Activated T-helper 1 cell treated with anti-CD3 and anti-CD28 coated beads, Interleukin-2, amount 50 U/mL, for 16 hours (primary cell): Measurements from ENCODE around the gene DCTN1.
"Not testable (repeated sequence)": the region's sequence is repeated elsewhere in the genome, so short reads cannot be mapped to it uniquely, and the experiment has no call there.

ENCODE experiments used
- DNase-seq, 2 donors: peaks; one replicate each; pipeline ENCODE4 v3.0.0-alpha.2; 2020; ENCODE audit warnings: low read depth in 1 of 2, low spot score in 1 of 2

The DCTN1 gene

DNA sequence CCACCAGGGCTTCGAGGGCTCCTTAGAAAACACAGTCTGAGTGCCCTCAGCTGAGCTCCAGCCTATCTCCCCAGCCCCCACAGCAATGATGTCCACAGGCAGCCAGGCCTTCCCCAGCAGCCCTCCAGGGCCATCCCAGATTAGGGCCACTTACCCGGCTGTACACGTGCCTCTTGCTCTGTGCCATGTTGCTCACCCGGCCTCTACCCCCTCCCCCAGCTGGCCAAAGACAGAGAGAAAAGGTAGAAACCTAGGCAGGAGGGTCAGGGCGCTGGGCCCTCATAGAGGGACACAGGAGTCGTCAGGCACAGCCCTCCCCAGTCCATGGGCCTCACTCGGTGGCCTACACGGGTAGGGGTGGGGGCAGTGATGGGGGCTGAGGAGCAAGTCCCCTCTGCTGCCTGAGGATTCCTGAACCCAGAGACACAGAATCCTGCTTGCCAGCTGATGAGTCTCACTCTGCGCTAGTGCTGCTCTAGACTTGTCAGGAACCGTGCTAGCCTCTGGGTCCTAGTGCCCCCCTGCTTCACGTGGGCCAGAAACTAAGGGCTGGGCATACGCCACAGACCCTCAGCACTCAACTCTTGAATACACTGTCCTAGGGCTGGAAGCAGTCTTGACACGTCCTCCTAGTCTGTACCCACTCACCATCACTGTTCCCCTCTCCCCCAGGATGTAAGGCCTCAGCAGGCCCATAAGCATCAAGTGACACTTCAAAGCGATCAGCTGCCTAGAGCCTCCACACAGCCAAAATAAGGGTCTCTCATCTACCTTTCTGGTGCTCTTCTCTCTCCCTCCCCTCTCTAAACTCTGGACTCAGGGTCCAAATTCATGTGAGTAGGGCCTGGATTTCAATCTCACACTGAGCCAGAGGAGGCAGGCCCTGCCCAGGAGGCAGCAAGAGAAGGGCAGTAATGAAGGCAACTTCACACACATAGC is at the start of gene DCTN1:
Gene DCTN1 (minus strand): TSS at position 461 of the 939 bp plus-strand sequence. CDS start 274 bp downstream, at position 187.
- DNase-seq: no peak

DNA sequence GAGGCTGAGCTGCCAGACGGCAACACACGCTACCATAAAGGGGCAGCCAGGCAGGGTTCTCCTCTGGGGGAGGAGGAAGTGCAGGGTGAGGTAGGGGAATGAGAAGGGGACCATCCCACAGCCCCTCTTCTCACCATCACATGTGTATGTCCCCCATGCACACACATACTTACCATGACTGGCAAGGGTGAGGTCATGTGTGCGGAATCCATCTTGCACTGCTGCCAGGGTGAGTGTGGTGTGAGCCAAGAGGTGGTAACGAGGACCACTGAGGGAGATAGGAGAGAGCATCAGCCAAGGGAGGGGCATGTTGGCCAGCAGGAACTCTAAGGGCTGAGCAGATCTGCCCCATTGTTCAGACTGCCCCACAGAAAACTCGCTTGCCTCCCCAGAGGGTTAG is 48.6 kb upstream of the DCTN1 start:
- no peak for DNase-seq

DNA sequence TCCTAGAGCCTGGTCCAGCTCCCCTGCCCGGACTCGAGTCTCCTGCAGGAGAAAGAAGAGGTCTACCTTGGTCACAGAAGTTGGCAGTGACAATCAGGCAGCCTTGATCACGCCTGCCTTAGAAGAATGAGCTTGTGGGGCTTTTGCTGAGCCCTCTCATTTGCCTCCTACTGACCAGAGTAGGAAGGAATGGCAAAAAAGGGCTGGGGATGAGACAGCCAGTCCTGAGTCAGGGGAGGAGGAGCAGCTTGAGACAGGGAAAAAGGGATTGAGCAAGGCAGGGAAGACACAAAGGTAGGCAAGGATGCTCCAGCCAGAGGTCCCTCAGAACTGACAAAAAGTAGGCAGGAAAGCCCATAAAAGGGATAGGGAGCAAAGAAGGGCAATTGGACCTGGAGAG is 47.4 kb upstream of the DCTN1 start:
- no peak for DNase-seq

DNA sequence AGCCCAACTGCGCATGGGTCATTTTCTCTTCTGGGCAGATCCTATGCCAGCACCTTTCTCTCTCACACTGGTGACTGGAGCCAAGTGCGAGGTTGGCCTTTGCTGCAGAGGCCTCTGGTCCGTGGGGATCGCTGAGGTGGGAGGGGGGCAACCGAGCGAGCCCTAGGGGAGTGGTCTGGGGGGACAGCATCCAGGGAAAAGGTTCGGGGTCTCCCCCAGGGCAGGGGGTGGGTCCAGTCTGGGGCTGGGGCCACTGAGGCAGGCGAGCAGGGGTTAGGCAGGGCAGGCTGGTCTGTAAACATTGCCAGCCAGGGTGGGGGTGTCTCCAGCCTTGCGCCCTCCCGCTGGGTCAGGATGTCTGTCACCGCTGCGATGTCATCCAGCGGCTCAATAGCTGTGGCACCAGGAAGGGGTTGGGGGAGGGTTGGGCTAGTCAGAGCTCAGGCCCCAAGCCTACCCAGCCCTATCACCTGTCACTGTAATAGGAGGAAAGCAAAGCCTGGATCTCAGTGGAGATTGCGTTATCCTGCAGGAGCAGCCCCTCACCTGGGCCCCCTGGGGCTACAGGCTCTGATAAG is 46.2 kb upstream of the DCTN1 start:
- DNase-seq: no peak

DNA sequence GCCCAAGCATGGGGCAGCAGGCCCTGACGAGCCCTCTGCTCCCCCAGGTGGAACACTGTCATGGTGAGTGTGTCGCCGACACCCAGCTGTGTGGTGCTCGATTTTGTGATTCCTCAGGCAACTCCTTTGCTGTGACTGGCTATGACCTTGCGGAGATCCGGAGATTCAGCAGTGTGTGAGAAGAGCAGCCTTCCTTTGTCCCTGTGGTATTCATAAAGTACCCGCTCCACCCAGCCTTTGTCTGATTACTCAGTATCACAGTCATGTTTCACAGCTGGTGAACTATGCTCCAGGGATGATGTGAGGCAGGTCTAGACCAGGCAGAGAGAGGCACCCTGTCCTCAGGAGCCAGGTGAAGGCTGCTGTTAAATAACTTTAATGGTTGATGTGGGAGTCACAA is 45.4 kb upstream of the DCTN1 start:
- no peak for DNase-seq

DNA sequence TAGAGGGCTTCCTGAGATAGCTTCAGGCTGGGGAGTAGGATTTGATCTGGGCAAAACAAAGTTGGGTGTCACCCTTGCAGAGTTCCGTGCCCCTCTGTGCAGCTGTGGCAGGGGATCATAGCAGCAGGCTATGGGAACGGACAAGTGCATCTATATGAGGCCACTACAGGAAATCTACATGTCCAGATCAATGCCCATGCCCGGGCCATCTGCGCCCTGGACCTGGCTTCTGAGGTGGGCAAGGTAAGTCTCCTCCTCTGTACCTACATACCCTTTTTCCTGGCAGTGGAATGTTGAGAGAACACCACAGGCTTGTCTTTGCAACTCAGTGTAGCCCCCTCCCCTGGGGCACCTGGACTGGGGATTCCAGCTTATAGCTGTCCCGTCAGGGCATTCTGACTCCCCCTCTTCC is 44.9 kb upstream of the DCTN1 start:
- no peak for DNase-seq

DNA sequence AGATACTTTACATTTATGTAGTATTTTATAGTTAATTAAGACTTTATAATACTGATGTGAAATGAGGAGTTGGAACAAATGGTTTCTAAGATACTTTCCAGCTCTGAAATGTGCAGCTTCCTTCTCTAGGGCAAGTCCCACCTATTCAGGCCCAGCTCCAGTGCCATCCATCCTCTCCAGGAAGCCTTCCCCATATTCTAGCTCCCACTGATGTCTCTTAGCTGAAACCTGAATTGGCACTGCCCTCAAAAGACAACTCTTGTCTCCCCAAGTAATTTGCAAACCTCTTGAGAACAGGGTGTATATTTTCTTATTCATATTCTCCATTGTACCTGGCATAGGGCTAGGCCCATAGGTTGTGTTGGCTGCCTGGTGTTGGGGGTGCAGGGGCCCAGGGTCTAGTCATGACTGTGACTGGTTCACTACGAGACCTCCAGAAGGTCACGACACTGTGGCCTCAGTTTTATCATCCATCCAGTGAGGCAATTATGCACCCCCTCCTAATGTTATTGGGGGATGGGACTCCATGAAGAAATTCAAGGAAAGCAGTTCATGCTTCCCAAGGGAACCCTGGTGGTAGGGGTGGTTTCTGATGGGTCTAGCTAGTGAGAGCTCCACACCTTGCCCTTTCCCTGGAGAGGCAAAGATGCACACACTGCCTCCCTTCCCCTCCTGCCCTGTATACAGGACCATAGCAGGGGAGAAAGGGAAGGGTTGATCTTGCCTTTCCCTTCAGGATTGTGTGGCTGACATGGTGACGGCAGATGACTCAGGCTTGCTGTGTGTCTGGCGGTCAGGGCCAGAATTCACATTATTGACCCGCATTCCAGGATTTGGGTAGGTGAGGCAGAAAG is 44.3 kb upstream of the DCTN1 start:
- DNase-seq: no peak

DNA sequence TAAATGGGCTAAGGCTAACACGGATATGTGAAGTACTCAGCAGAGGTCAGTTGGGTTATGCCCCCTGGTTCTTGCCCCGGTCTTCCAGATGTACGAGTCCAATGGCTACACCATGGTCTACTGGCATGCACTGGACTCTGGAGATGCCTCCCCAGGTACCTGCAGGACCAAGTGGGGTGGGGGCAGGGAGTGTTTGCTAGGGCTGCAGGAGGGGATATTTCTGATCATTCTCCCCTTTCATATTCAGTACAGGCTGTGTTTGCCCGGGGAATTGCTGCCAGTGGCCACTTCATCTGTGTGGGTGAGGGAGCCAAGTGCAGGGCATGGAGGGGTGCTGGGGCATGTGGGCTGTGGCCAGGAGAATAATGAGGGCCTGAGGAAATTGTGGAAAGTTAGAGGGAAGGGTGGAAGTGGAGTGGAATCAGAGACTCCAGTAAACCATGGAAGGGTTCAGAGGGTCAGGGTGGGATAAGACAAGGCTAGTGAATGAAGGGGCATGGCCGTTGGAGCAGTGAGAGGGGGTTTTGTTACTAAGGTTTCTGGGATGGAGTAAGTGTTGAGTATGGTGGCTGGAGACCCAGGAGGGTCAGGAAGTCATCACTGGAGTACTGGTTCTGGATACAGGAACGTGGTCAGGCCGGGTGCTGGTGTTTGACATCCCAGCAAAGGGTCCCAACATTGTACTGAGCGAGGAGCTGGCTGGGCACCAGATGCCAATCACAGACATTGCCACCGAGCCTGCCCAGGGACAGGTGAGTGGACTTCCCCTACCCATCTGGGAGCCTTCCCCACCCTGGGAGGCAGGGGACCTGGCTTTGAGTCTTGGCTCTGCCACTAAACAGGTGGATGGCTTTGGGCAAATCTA is 43.4 kb upstream of the DCTN1 start:
- no peak for DNase-seq

DNA sequence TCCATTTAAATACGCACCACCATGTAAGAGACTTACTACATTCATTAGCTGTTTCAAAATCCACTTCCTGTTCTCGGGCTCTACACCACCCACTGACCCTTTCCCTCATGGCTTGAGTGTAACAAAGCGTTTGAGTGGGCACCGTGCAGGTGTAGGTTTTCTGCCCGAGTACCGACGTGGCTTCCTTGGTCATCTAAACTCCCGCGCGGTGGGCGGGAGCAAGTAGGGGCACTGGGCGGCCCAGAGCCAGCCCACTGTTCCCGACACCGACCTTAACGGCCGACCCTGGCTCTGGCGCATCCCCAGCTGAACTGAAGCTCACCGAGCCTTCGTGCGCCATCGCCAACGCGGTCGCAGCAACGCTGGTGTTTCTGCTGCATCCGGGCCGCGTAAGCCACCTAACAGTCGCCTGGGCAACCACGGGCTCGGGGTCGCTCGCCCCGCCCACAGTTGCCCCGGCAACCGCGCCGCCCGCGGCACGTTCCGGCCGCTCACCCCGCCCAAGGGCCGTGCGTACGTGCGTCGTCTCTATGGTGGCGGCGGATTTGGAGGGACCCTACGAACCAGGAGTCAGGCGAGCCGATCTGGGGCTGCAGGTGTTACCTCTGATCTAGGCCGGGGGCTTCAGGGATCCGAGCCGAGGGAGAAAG is 41.2 kb upstream of the DCTN1 start, which contains the start of the genes C2orf81 and WDR54:
Gene C2orf81 (minus strand): TSS at position 399 of the 650 bp plus-strand sequence. CDS start 59 bp downstream, at position 340.
Gene WDR54 (plus strand): TSS at position 510 of the 650 bp plus-strand sequence. CDS start 424 bp downstream, outside the sequence.
- peak; percentile 89 to 91 for DNase-seq

DNA sequence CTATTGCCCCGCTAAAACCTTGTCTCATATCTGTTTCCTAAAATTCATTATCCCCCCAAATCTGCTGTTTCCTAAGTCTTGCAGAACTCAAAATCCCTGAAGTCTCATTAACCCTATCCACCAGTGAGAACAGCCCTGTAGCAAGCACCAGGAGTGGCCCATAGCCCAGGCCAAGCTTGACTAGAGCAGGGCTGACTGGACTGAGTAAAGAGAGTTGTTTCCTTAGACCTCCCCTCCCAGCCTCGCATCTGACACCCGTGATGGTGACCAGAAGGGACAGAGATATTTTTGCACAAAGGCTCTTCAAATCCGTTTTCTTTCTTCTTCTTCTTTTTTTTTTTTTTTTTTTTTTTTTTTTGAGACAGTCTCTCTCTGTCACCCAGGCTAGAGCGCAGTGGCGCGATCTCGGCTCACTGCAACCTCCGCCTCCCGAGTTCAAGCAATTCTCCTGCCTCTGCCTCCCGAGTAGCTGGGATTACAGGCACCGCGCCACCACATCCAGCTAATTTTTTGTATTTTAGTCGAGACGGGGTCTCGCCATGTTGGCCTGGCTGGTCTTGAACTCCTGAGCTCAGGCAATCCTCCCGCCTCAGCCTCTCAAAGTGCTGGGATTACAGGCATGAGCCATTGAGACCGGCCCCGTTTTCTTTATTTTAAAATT is 40.5 kb upstream of the DCTN1 start:
- DNase-seq: not testable (repeated sequence)

DNA sequence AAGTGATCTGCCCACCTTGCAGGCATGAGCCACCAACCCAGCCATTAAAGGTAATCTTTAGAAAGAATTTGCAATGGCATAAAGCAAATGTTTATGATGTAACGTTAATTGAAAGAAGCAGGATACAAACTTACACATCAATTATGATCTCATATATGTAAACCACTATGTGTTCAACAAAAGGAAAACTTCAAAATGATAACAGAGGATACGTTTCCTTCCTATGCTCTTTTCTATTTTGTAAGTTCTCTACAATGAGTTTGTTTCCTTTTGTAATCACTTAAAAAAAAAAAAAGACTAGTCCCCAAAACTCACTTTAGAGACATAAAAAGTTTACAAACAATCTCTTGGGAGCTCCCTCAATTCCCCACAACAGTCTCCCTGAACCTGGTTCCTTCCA is 39.9 kb upstream of the DCTN1 start:
- no peak for DNase-seq

DNA sequence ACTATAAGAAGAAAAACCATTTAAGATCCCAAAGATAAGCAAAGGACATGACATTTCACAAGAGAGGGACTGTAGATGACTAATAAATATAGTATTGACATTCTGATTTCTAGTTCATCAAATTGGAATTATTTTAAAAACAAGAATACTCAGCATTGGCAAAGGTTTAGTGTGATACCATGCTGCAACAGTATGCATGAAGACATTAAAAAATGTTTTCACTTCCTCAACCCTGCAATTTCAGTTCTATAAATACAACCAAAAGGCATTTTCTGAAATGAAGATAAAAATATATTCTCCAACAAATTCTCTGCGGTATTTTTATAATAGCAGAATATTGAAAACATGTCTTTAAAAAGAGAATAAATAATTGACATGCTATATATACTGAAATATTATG is 39.2 kb upstream of the DCTN1 start:
- DNase-seq: no peak

DNA sequence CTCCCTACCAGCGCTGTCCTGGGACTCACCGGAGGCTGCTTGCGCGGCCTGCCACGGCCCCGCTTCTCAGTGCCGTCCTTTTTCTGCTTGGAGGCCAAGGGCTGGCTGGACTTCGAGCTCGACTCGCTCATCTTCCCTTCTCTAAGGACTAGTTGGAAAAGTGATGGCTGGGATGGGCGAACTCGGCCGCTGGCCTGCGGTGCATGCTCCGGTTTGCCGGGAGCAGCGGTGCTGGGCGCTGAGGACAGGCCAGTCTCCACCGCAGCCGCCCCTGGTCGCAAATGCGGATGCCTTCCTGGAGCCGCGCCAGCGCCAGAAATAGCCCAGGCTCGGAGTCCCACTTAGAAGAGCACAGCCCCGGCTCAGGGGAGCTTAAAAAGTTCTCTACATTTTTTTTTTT is 38.2 kb upstream of the DCTN1 start:
- no peak for DNase-seq

DNA sequence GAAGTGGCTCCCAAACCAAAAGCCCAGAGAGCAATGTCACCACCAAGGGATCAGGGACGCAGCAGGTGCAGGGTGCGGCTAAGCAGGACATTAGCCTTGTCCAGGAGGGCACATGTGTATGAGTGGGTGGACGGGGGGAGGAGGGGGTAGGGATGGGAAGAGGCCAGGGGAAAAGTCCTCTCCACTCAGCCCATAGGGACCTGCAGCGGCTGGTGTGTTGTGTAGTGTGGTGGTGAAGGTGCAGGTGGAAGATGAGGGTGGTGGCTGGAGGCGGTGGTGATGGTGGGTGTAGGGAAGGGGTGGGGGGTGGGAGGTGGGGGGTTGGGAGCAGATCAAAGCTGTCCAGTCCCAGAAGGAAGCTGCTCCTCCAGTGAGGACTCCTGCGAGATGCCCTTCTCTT is 37.7 kb upstream of the DCTN1 start:
- DNase-seq: no peak

DNA sequence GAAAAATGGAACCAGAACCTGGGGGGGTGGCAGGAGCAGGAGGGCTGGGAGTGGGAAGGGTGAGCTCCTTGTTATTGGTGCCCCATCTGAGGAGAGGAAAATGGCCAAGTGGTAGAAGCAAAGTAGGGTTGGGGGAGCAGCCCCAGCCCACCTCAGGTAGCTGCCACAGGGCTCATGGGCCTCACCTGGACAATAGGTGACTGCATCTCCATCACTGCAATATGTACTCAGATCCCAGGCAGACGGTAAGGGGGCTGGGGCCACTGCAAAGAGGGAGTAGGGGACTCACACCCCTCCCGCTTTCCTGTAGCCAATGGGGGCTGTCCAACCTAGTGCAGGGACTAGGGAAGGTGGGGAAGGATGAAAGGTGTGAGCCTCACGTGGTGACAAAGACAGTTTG is 37.1 kb upstream of the DCTN1 start:
- DNase-seq: no peak

DNA sequence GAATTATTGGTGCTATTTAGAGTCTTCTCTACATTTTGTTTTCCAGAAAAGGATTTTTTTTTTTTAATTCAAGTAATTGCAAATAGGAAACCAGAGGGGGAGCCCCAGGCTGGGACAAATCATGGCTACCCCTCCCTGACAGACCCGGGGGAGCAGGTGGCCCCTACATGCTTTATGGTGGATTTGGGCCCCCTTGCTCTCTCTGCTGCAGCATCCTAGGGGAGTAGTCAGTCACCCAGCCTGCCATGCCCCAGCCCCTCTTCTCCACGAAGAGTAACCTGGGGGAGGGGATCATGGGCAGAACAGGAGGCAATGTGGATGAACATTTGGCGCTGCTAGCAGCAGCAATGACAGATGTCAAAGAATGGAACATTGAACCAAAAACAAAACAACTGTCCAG is 36.7 kb upstream of the DCTN1 start:
- DNase-seq: no peak

DNA sequence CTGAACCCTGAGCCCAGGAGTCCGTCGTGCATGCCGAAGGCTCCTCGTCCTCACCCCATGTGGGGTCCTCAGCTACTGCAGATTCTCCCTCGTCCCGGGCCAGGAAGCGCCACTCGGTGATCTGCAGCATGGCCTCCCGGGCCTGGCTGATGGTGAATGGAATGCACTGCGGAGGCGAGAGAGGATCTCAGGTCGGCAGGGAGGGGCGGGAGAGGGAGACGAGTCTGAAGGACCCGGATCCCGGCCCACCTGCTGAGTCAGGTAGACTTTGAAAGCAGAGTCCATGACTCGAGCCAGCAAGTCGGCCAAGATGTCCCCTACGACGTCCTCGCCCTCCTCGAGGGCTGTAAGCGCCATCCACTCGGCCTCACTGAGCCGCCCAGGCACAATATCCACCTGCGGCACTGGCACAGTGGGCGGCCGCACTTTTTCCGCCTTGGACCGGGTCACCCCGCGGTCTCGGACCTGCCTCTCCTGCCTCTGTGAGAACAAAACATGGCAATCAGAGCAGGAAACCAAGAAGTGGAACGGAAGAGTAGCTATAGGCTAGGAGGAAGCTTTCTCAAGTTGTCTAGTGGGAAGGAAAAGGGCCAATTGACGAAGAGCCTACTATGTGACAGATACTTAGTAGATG is 35.8 kb upstream of the DCTN1 start:
- no peak for DNase-seq

DNA sequence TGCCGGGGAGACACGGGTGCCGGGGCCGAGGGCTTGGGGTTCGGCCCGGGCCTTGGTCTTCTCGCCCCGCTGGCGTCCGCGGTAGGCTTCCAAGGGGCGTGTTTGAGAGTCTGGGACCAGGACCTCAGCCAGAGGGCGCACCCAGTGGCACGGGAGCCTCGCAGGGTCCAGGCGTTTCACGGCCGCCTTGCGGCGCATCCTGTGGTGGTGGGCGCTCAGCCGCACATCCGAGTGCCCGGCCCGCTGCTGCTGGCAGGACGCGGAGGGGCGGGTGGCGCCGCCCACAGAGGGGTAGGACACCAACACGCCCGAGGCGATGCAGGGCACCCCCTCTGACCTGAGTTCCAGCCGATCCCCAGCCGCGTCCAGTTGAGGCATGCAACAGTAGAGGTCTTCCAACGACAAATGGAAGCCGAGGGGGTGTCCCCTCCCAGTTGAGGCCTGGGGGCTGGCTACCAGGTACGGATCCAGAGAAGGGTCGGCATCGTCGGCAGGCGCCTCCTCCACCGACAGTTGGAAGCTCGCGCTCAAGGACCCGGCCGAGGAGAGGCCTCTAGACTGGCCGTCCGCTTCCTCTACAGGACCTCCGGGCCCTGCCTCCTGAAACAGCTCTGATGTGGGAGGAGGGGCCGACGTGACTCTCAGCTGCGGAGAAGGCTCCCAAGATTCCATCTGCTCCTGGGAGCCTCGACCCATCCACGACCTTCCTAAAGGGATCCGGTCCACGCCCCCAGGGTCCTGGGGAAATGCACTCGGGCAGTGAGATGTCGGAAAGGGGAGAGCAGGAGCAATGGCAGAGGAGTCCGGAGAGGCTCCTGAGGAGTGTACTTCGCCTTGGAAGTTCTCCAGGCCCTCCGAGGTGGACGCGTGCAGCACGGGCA is 35.0 kb upstream of the DCTN1 start:
- no peak for DNase-seq
